ENCODE data around the gene NUDT16L1.

DNA sequence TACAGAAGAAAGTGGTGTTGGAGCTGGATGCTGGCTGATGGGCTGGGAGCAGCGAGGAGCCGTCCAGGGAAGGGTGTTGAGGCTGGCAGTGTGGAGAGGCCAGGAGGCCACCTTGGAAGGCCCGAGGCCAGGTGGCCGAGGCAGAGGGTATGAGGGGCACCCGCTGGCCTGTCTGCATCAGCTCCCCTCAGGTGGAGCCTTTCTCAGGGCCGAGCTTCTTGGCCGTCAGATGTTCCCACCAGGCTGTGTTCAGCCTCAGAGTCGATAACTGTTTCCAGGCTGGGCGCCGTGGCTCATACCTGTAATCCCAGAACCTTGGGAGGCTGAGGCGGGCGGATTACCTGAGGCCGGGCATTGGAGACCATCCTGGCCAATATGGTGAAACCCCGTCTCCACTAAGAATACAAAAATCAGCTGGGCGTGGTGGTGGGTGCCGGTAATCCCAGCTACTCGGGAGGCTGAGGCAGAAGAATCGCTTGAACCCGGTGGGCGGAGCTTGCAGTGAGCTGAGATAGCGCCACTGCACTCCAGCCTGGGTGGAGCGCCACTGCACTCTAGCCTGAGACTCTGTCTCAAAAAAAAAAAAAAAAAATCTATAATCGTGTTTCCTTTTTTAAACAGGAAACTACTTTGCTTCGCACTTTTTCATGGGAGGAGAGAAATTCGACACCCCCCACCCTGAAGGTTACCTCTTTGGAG is 43.5 kb upstream of the NUDT16L1 start:
- TF ChIP-seq, protein P1, sequence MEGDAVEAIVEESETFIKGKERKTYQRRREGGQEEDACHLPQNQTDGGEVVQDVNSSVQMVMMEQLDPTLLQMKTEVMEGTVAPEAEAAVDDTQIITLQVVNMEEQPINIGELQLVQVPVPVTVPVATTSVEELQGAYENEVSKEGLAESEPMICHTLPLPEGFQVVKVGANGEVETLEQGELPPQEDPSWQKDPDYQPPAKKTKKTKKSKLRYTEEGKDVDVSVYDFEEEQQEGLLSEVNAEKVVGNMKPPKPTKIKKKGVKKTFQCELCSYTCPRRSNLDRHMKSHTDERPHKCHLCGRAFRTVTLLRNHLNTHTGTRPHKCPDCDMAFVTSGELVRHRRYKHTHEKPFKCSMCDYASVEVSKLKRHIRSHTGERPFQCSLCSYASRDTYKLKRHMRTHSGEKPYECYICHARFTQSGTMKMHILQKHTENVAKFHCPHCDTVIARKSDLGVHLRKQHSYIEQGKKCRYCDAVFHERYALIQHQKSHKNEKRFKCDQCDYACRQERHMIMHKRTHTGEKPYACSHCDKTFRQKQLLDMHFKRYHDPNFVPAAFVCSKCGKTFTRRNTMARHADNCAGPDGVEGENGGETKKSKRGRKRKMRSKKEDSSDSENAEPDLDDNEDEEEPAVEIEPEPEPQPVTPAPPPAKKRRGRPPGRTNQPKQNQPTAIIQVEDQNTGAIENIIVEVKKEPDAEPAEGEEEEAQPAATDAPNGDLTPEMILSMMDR (conservative IDR thresholded peaks at IDR 0.05; ENCODE audit: low read depth, low read length), result no peak
- no peak for TF ChIP-seq EZH2 (IDR thresholded peaks at IDR 0.05; ENCODE audit: borderline replicate concordance, low read depth, low read length, poor library complexity, severe bottlenecking)
